IMR-90 (cell line): ENCODE data around the gene LCN12. TPM values are rescaled to one million over a fixed set of nuclear protein-coding genes. Genes with fewer than 3 reads are reported as not detected.

ENCODE experiments used
- ATAC-seq: fragments of 200-7000 bp; cut with Tn5 transposase; 2 replicates; pipeline ENCODE4 v1.9.1; 2020; ENCODE audit warnings: low read depth, mild to moderate bottlenecking, moderate library complexity
- BruUV-seq: library from RNA; stranded (reverse); fragments of 400-500 nt; replicated peaks from 2 replicates; lab custom pipeline; 2021; lab: Mats Ljungman, UMichigan
- CTCF ChIA-PET: fragments of 300-600 bp; formaldehyde crosslinking; extraction: SDS; loops from one replicate; lab custom pipeline; 2021; ENCODE audit warnings: antibody characterized with exemption; lab: Yijun Ruan, JAX
- POLR2A ChIA-PET: fragments of 300-600 bp; sonication (Branson Sonifier 250); formaldehyde crosslinking; loops from one replicate; lab custom pipeline; 2022; ENCODE audit warnings: antibody characterized with exemption; ENCODE audit not compliant: unreplicated experiment; lab: Charles Lee
- DNase-seq: peaks from one replicate; pipeline ENCODE4 v3.0.0; 2013
- H2AFZ ChIP-seq: replicated peaks from 2 replicates; pipeline ENCODE3; 2013; ENCODE audit warnings: low read length, mild to moderate bottlenecking; ENCODE audit not compliant: poor library complexity
- H2AK5ac ChIP-seq: 2 replicates; pipeline ENCODE4 v1.6.1; 2013; ENCODE audit warnings: low read depth, low read length, inconsistent platforms
- H2AK9ac ChIP-seq: replicated peaks from 2 replicates; pipeline ENCODE3; 2013; ENCODE audit warnings: mild to moderate bottlenecking, low read depth, low read length, moderate library complexity; ENCODE audit not compliant: poor library complexity
- H2BK120ac ChIP-seq: 2 replicates; pipeline ENCODE4 v1.6.1; 2013; ENCODE audit warnings: low read depth, low read length, inconsistent platforms
- H2BK15ac ChIP-seq: 3 replicates; pipeline ENCODE4 v1.6.1; 2013; ENCODE audit warnings: low read depth, low read length, inconsistent platforms
- H2BK20ac ChIP-seq: 2 replicates; pipeline ENCODE4 v1.6.1; 2013; ENCODE audit warnings: low read depth, mild to moderate bottlenecking, inconsistent platforms, low read length, moderate library complexity
- H2BK5ac ChIP-seq: 2 replicates; pipeline ENCODE4 v1.6.1; 2013; ENCODE audit warnings: mild to moderate bottlenecking, low read depth, low read length, inconsistent platforms; ENCODE audit not compliant: poor library complexity, severe bottlenecking
- H3K14ac ChIP-seq: replicated peaks from 2 replicates; pipeline ENCODE4 v1.6.1; 2013; ENCODE audit warnings: low read depth, low read length, inconsistent platforms
- H3K18ac ChIP-seq: 2 replicates; pipeline ENCODE4 v1.6.1; 2013; ENCODE audit warnings: low read depth, low read length, control low read depth
- H3K23ac ChIP-seq: 2 replicates; pipeline ENCODE4 v1.6.1; 2013; ENCODE audit warnings: low read depth, low read length, inconsistent platforms
- H3K27ac ChIP-seq: 2 replicates; pipeline ENCODE4 v1.5.1; 2013; ENCODE audit warnings: mild to moderate bottlenecking, control low read depth, low read length; ENCODE audit not compliant: insufficient read depth
- H3K27me3 ChIP-seq: 2 replicates; pipeline ENCODE4 v1.6.1; 2013; ENCODE audit warnings: low read length; ENCODE audit not compliant: control insufficient read depth, insufficient read depth
- H3K36me3 ChIP-seq: 2 replicates; pipeline ENCODE4 v1.6.1; 2013; ENCODE audit warnings: low read length, mixed read lengths; ENCODE audit not compliant: control insufficient read depth, insufficient read depth
- H3K4ac ChIP-seq: 2 replicates; pipeline ENCODE4 v1.6.1; 2013; ENCODE audit warnings: low read depth, low read length, inconsistent platforms
- H3K4me1 ChIP-seq: 2 replicates; pipeline ENCODE4 v1.6.1; 2013; ENCODE audit warnings: low read length, mixed read lengths; ENCODE audit not compliant: control insufficient read depth, insufficient read depth
- H3K4me2 ChIP-seq: 2 replicates; pipeline ENCODE4 v1.6.1; 2013; ENCODE audit warnings: low read depth, mild to moderate bottlenecking, control low read depth, low read length, moderate library complexity
- H3K4me3 ChIP-seq: 2 replicates; pipeline ENCODE4 v1.5.1; 2013; ENCODE audit warnings: low read depth, mild to moderate bottlenecking, control low read depth, low read length, moderate library complexity; ENCODE audit not compliant: insufficient read depth
- H3K56ac ChIP-seq: 2 replicates; pipeline ENCODE4 v1.6.1; 2013; ENCODE audit warnings: low read length, inconsistent platforms; ENCODE audit not compliant: insufficient read depth; ENCODE audit errors: extremely low read depth
- H3K79me1 ChIP-seq, 2 experiments: 2 replicates each; pipeline ENCODE4 v1.6.1; 2013; ENCODE audit warnings: low read length in 2 of 2, inconsistent platforms in 1 of 2, low read depth in 1 of 2
- H3K9ac ChIP-seq: 2 replicates; pipeline ENCODE4 v1.6.1; 2013; ENCODE audit warnings: low read depth, low read length, control low read depth
- H3K9me1 ChIP-seq: 2 replicates; pipeline ENCODE4 v1.6.1; 2013; ENCODE audit warnings: low read length, inconsistent platforms; ENCODE audit not compliant: insufficient read depth
- H3K9me3 ChIP-seq: 2 replicates; pipeline ENCODE4 v1.6.1; 2013; ENCODE audit warnings: low read length; ENCODE audit not compliant: control insufficient read depth, insufficient read depth
- H4K20me1 ChIP-seq: 2 replicates; pipeline ENCODE4 v1.6.1; 2013; ENCODE audit warnings: low read length, inconsistent platforms; ENCODE audit not compliant: insufficient read depth
- H4K5ac ChIP-seq: 2 replicates; pipeline ENCODE4 v1.6.1; 2013; ENCODE audit warnings: mild to moderate bottlenecking, low read depth, low read length, control low read depth
- H4K8ac ChIP-seq, 2 experiments: 2 replicates each; pipeline ENCODE4 v1.6.1; 2013; ENCODE audit warnings: low read depth in 2 of 2, low read length in 2 of 2, control low read depth in 1 of 2, inconsistent platforms in 1 of 2
- H4K91ac ChIP-seq: 2 replicates; pipeline ENCODE4 v1.6.1; 2013; ENCODE audit warnings: low read depth, low read length, inconsistent platforms; ENCODE audit not compliant: insufficient read depth
- CEBPB ChIP-seq: IDR thresholded peaks from 2 replicates; pipeline ENCODE4 v1.6.1; 2012; ENCODE audit warnings: low read depth, low read length, improper control_type of control experiment
- CTCF ChIP-seq: conservative IDR thresholded peaks from 2 replicates; pipeline ENCODE4 v1.5.1; 2012; ENCODE audit warnings: mild to moderate bottlenecking, low read depth, low read length, improper control_type of control experiment
- ELK1 ChIP-seq: fragments of 150-350 bp; IDR thresholded peaks from 2 replicates; pipeline ENCODE4 v1.6.1; 2016; ENCODE audit warnings: low read depth, mild to moderate bottlenecking, low read length, moderate library complexity, borderline replicate concordance
- FOS ChIP-seq: fragments of 150-350 bp; IDR thresholded peaks from 2 replicates; pipeline ENCODE4 v1.6.1; 2016; ENCODE audit warnings: low read depth, low read length
- MAFK ChIP-seq: IDR thresholded peaks from 2 replicates; pipeline ENCODE4 v1.6.1; 2012; ENCODE audit warnings: low read depth, low read length, improper control_type of control experiment
- MAZ ChIP-seq: IDR thresholded peaks from 2 replicates; pipeline ENCODE4 v1.6.1; 2012; ENCODE audit warnings: low read depth, mild to moderate bottlenecking, low read length, improper control_type of control experiment, moderate library complexity, borderline replicate concordance
- MXI1 ChIP-seq: IDR thresholded peaks from 2 replicates; pipeline ENCODE4 v1.6.1; 2012; ENCODE audit warnings: low read depth, mild to moderate bottlenecking, low read length, moderate library complexity, borderline replicate concordance
- NFE2L2 ChIP-seq: fragments of 150-350 bp; IDR thresholded peaks from 2 replicates; pipeline ENCODE4 v1.6.1; 2016; ENCODE audit warnings: low read depth, mild to moderate bottlenecking, low read length
- POLR2A ChIP-seq: IDR thresholded peaks from 2 replicates; pipeline ENCODE4 v1.6.1; 2012; ENCODE audit warnings: mild to moderate bottlenecking, low read depth, low read length
- RAD21 ChIP-seq: IDR thresholded peaks from 2 replicates; pipeline ENCODE4 v1.6.1; 2012; ENCODE audit warnings: low read length, improper control_type of control experiment
- RCOR1 ChIP-seq: IDR thresholded peaks from 2 replicates; pipeline ENCODE4 v1.6.1; 2012; ENCODE audit warnings: mild to moderate bottlenecking, low read length, improper control_type of control experiment; ENCODE audit not compliant: insufficient replicate concordance
- RFX5 ChIP-seq: IDR thresholded peaks from 2 replicates; pipeline ENCODE4 v1.8.0; 2012; ENCODE audit warnings: low read depth, mild to moderate bottlenecking, low read length, moderate library complexity
- WGBS, 2 experiments: methylation state at CpG; one replicate each; pipeline versions ENCODE4 v1.1.5 to v1.1.7; 2013; ENCODE audit warnings: missing lambda C conversion rate in 2 of 2; ENCODE audit not compliant: insufficient read length in 1 of 2; ENCODE audit errors: extremely low coverage in 2 of 2; 5-methylcytosine and 5-hydroxymethylcytosine counted together
- dilution Hi-C: fragments of 300-500 bp; cut with HindIII; formaldehyde crosslinking; loops from one replicate; pipeline ENCODE4 v1.14.3; 2018; ENCODE audit warnings: low sequenced_read_pairs; ENCODE audit not compliant: unreplicated experiment
- in situ Hi-C: fragments of 300-500 bp; cut with MboI; formaldehyde crosslinking; loops from 3 replicates; pipeline ENCODE4 v1.14.3; 2019; ENCODE audit warnings: low sequenced_read_pairs, inconsistent platforms, mixed read lengths
- intact Hi-C: fragments of 100-400 bp; cut with micrococcal nuclease; formaldehyde crosslinking; loops from 2 replicates; pipeline ENCODE4 v1.10.0; 2022
- polyA plus RNA-seq, 3 experiments: library from polyadenylated mRNA; depleted of rRNA; stranded (reverse); fragments of >200 nt; gene quantifications; 2 replicates each; pipeline ENCODE4 v1.2.3, GENCODE V29; 2012; ENCODE audit warnings: low replicate concordance in 1 of 3
- total RNA-seq: library from RNA; depleted of rRNA; stranded (reverse); fragments of >200 nt; gene quantifications from 2 replicates; pipeline ENCODE4 v1.2.3, GENCODE V29; 2012

Gene LCN12
- total and polyA plus RNA-seq, 2 of the 4 experiments (the other 2 are of a cell fraction) = 0.12 TPM; not detected in 1

GRCh38 chr9:136988872-136989271, 36.8 kb downstream of the LCN12 start:
- H3K79me1 ChIP-seq = peaks cover 6 to 15% of the 10 kb centered on the region in 2 experiments; a peak in 3 of 4 replicates
- peaks cover 6% of the 10 kb centered on the region for H3K4me1 ChIP-seq
- no peak overlapping the region for H2BK120ac ChIP-seq
- H2AK5ac ChIP-seq = no peak overlapping the region
- peaks cover 3% of the 10 kb centered on the region; the same call in 1 of the 2 replicates for H3K9me1 ChIP-seq
- no peaks in the 10 kb centered on the region for H4K20me1 ChIP-seq
- no peak overlapping the region for H4K8ac ChIP-seq
- H4K91ac ChIP-seq = no peak overlapping the region
- H2BK5ac ChIP-seq = no peak overlapping the region
- ATAC-seq (no peak), DNase-seq (no peak)
- no peak overlapping the region for H3K18ac ChIP-seq
- H3K9me3 ChIP-seq = peaks cover 6% of the 10 kb centered on the region
- no peak overlapping the region for H3K4me3 ChIP-seq
- no peak overlapping the region for H3K9ac ChIP-seq
- peaks cover 43% of the 10 kb centered on the region for H3K27me3 ChIP-seq
- H4K5ac ChIP-seq = no peak overlapping the region
- ChIA-PET POLR2A (no interaction called here), CTCF (no interaction called here)
- dilution Hi-C loops (no loop called here), in situ Hi-C loops (no loop called here), intact Hi-C loops (no loop called here)
- no peak overlapping the region for H2AFZ ChIP-seq
- H3K27ac ChIP-seq = no peak overlapping the region
- BruUV-seq = no TSS peak
- H2BK15ac ChIP-seq = no peak overlapping the region
- H3K23ac ChIP-seq = no peak overlapping the region
- no peak overlapping the region for H3K4me2 ChIP-seq
- WGBS, 2 experiments = 40% methylated on average over 1 of the region's 4 CpGs; no CpG with 5 or more reads in 1 of the 2 experiments
- H3K4ac ChIP-seq = no peak overlapping the region
- no peak overlapping the region for H3K56ac ChIP-seq
- peaks cover 1% of the 10 kb centered on the region; the same call in 1 of the 2 replicates for H3K36me3 ChIP-seq
- no peak for TF ChIP-seq FOS
- TF ChIP-seq NFE2L2 = no peak
- no peak for TF ChIP-seq RCOR1
- no peak for TF ChIP-seq CTCF
- no peak for TF ChIP-seq CEBPB
- TF ChIP-seq POLR2A = no peak
- no peak for TF ChIP-seq MAZ
- no peak for TF ChIP-seq MAFK
- no peak for TF ChIP-seq ELK1
- TF ChIP-seq RAD21 = no peak
- TF ChIP-seq MXI1 = no peak
- TF ChIP-seq RFX5 = no peak
- no peak overlapping the region for H3K14ac ChIP-seq
- no peak overlapping the region for H2BK20ac ChIP-seq
- H2AK9ac ChIP-seq = no peak overlapping the region
